Fibroblast of lung (primary cell): ENCODE measurements around the gene PCDH1. TPM values are rescaled to one million over a fixed set of nuclear protein-coding genes. Genes with fewer than 3 reads are reported as not detected.

ENCODE experiments used
- DNase-seq, 2 donors: peaks; one replicate each; pipeline versions ENCODE4 v3.0.0 to v3.0.0-alpha.2; 2010; ENCODE audit warnings: low read depth in 2 of 2
- H2AFZ ChIP-seq: 2 replicates; pipeline ENCODE4 v1.5.1; 2012; ENCODE audit warnings: low read length, control low read depth, inconsistent platforms
- H3K27ac ChIP-seq: 2 replicates; pipeline ENCODE4 v1.5.1; 2011; ENCODE audit warnings: low read length, control low read depth; ENCODE audit not compliant: insufficient read depth
- H3K27me3 ChIP-seq: 2 replicates; pipeline ENCODE4 v1.5.1; 2011; ENCODE audit warnings: mild to moderate bottlenecking, low read length; ENCODE audit not compliant: control insufficient read depth, insufficient read depth
- H3K36me3 ChIP-seq: 2 replicates; pipeline ENCODE4 v1.5.1; 2011; ENCODE audit warnings: low read length; ENCODE audit not compliant: control insufficient read depth, insufficient read depth
- H3K4me1 ChIP-seq: 2 replicates; pipeline ENCODE4 v1.5.1; 2011; ENCODE audit warnings: low read length; ENCODE audit not compliant: control insufficient read depth, insufficient read depth; ENCODE audit errors: extremely low read depth
- H3K4me2 ChIP-seq: 2 replicates; pipeline ENCODE4 v1.5.1; 2011; ENCODE audit warnings: low read length, control low read depth; ENCODE audit not compliant: insufficient read depth; ENCODE audit errors: extremely low read depth
- H3K4me3 ChIP-seq, 4 experiments: fragments of 200-600 bp in 1 of 4; sonication (generic) in 1 of 4; replicated peaks in 1 of 4; 2 replicates each; pipeline ENCODE4 v1.5.1; 2011 to 2016; ENCODE audit warnings: low read length in 4 of 4, low read depth in 3 of 4, mild to moderate bottlenecking in 3 of 4, control low read depth in 2 of 4, inconsistent platforms in 1 of 4, mixed read lengths in 1 of 4; ENCODE audit not compliant: insufficient read depth in 1 of 4; ENCODE audit errors: control extremely low read depth in 1 of 4
- H3K79me2 ChIP-seq: 2 replicates; pipeline ENCODE4 v1.5.1; 2012; ENCODE audit warnings: mild to moderate bottlenecking, low read length, inconsistent platforms; ENCODE audit not compliant: control insufficient read depth, insufficient read depth
- H3K9ac ChIP-seq: 2 replicates; pipeline ENCODE4 v1.5.1; 2011; ENCODE audit warnings: mild to moderate bottlenecking, low read length, control low read depth; ENCODE audit not compliant: insufficient read depth
- H3K9me3 ChIP-seq: 2 replicates; pipeline ENCODE4 v1.5.1; 2012; ENCODE audit warnings: low read depth, low read length; ENCODE audit not compliant: control insufficient read depth, insufficient read depth
- H4K20me1 ChIP-seq: 2 replicates; pipeline ENCODE4 v1.5.1; 2011; ENCODE audit warnings: low read length; ENCODE audit not compliant: control insufficient read depth, insufficient read depth; ENCODE audit errors: extremely low read depth
- EZH2 ChIP-seq: IDR thresholded peaks from 2 replicates; pipeline ENCODE4 v1.5.1; 2012; ENCODE audit warnings: low read length, control low read depth, mild to moderate bottlenecking; ENCODE audit errors: missing control alignments
- polyA plus RNA-seq, 2 donors: library from polyadenylated mRNA; depleted of rRNA in 1 of 2; stranded (reverse) in 1 of 2; unstranded in 1 of 2; fragments of >200 nt; gene quantifications; 2 replicates each; pipeline ENCODE4 v1.2.1, GENCODE V29; 2011 to 2012; ENCODE audit warnings: missing spikeins in 1 of 2
- total RNA-seq: library from RNA; depleted of rRNA; stranded (reverse); fragments of >200 nt; gene quantifications from 2 replicates; pipeline ENCODE4 v1.2.1, GENCODE V29; 2014
- TF ChIP-seq, protein P1 (sequence below), 2 donors: IDR thresholded peaks in 1 of 2; conservative IDR thresholded peaks in 1 of 2; 1 replicate in 1 of 2; 2 replicates in 1 of 2; pipeline ENCODE4 v1.5.1; 2011 to 2012; ENCODE audit warnings: low read length in 2 of 2, control low read depth in 1 of 2, inconsistent platforms in 1 of 2, low read depth in 1 of 2, mild to moderate bottlenecking in 1 of 2

Gene PCDH1
- total and polyA plus RNA-seq, 2 donors (not counting 1 experiment from before 2014, with no cell fraction given): 0.66 to 1.6 TPM

DNA sequence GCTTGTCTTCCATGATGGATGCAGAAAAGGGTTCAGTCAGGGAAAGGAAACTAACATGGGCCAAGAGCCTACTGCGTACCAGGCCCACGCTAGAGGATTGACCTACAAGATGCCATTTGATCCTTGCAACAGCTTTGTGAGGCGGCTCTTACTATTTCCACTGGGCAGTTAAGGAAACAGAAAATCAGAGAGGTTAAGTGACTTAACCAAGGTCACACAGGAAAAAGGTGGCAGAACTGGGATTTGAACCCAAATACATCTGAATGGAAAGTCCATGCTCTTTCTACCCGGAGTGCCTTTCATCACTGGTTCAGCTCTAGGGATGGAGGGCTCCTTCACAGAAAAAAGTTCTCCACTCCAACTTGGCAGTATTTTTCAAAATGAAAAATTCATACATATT is 50.0 kb downstream of the PCDH1 start:
- H3K4me1 ChIP-seq: no peaks in the 10 kb centered on the region
- no peak overlapping the region for H2AFZ ChIP-seq
- peaks cover 11% of the 10 kb centered on the region for H3K27me3 ChIP-seq
- H3K27ac ChIP-seq: no peak overlapping the region
- no peak for DNase-seq
- no peaks in the 10 kb centered on the region for H3K36me3 ChIP-seq
- no peaks in the 10 kb centered on the region for H3K79me2 ChIP-seq
- TF ChIP-seq, protein P1, sequence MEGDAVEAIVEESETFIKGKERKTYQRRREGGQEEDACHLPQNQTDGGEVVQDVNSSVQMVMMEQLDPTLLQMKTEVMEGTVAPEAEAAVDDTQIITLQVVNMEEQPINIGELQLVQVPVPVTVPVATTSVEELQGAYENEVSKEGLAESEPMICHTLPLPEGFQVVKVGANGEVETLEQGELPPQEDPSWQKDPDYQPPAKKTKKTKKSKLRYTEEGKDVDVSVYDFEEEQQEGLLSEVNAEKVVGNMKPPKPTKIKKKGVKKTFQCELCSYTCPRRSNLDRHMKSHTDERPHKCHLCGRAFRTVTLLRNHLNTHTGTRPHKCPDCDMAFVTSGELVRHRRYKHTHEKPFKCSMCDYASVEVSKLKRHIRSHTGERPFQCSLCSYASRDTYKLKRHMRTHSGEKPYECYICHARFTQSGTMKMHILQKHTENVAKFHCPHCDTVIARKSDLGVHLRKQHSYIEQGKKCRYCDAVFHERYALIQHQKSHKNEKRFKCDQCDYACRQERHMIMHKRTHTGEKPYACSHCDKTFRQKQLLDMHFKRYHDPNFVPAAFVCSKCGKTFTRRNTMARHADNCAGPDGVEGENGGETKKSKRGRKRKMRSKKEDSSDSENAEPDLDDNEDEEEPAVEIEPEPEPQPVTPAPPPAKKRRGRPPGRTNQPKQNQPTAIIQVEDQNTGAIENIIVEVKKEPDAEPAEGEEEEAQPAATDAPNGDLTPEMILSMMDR (conservative IDR thresholded peaks at IDR 0.05 in 1 of 2, IDR thresholded peaks at IDR 0.05 in 1 of 2; ENCODE audit: low read depth in 1 of 2, low read length in 2 of 2): no peak
- TF ChIP-seq EZH2: no peak
- H3K4me3 ChIP-seq: no peak overlapping the region
- H3K4me2 ChIP-seq: no peak overlapping the region
- no peaks in the 10 kb centered on the region for H4K20me1 ChIP-seq
- no peaks in the 10 kb centered on the region for H3K9me3 ChIP-seq
- no peak overlapping the region for H3K9ac ChIP-seq

DNA sequence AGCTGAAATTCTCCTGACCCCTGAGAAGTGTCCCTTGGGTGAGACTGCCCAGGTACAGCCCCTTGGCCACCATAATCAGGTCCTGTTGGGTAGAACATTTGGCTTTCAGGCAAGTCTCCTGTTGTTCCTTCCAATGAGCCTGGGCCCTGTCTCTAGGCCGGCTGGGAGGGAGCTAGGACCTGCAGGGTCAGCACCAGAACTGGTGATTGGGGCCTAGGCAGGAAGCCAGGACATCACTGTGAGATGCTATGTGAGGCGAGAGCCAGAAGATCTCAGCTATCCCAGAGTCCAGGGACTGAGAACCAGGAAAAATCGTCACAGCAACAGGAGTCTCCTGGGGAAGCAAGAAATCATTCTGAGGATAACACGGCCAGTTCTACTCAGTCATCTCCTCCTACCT is 51.5 kb downstream of the PCDH1 start:
- Histone ChIP-seq H3K36me3 (no peaks in the 10 kb centered on the region), H3K4me2 (no peak overlapping the region), H4K20me1 (no peaks in the 10 kb centered on the region), H3K4me1 (peaks cover 5% of the 10 kb centered on the region), H3K79me2 (no peaks in the 10 kb centered on the region), H3K27me3 (peaks cover 11% of the 10 kb centered on the region), H3K4me3 (no peak overlapping the region), H2AFZ (no peak overlapping the region), H3K9ac (no peak overlapping the region), H3K27ac (no peak overlapping the region), H3K9me3 (no peaks in the 10 kb centered on the region)
- TF ChIP-seq, protein P1 (conservative IDR thresholded peaks at IDR 0.05 in 1 of 2, IDR thresholded peaks at IDR 0.05 in 1 of 2; ENCODE audit: low read depth in 1 of 2, low read length in 2 of 2): no peak
- no peak for TF ChIP-seq EZH2
- no peak for DNase-seq

- no peaks in the 10 kb centered on the region for H3K9me3 ChIP-seq
- H2AFZ ChIP-seq: no peak overlapping the region
- peak in 1 of 2 donors; percentile 18 for DNase-seq
- H3K27ac ChIP-seq: no peak overlapping the region
- no peak overlapping the region for H3K4me3 ChIP-seq
- no peaks in the 10 kb centered on the region for H3K79me2 ChIP-seq
- H3K27me3 ChIP-seq: peaks cover 11% of the 10 kb centered on the region
- no peak overlapping the region for H3K9ac ChIP-seq
- no peaks in the 10 kb centered on the region for H3K36me3 ChIP-seq
- peaks cover 5% of the 10 kb centered on the region for H3K4me1 ChIP-seq
- H3K4me2 ChIP-seq: no peak overlapping the region
- TF ChIP-seq EZH2: no peak
- TF ChIP-seq, protein P1 (conservative IDR thresholded peaks at IDR 0.05 in 1 of 2, IDR thresholded peaks at IDR 0.05 in 1 of 2; ENCODE audit: low read depth in 1 of 2, low read length in 2 of 2): peak; percentile 20 to 32
- no peaks in the 10 kb centered on the region for H4K20me1 ChIP-seq
Observed at GRCh38 chr5:141825791-141826560, 52.2 kb downstream of the PCDH1 start.
